Right atrium auricular region (tissue), 2 donors: ENCODE measurements around the gene ACHE. TPM values are rescaled to one million over a fixed set of nuclear protein-coding genes. Genes with fewer than 3 reads are reported as not detected.

Experiments
- DNase-seq: peaks from one replicate; pipeline ENCODE4 v3.0.0-alpha.2; 2019; ENCODE audit warnings: low spot score
- H3K27ac ChIP-seq, 2 donors: fragments of 200-600 bp; sonication (generic); 1 replicate in 1 of 2; 2 replicates in 1 of 2; pipeline ENCODE4 v1.5.1; 2016 to 2019
- H3K27me3 ChIP-seq, 2 donors: fragments of 200-600 bp; sonication (generic); one replicate each; pipeline versions ENCODE4 v1.5.1 to v1.6.0; 2017 to 2019
- H3K36me3 ChIP-seq: fragments of 200-600 bp; sonication (generic); one replicate; pipeline ENCODE4 v1.5.1; 2016
- H3K4me1 ChIP-seq, 2 donors: fragments of 200-600 bp; sonication (generic); one replicate each; pipeline versions ENCODE4 v1.5.1 to v1.6.0; 2017 to 2019
- H3K4me3 ChIP-seq, 2 donors: fragments of 200-600 bp; sonication (generic); 1 replicate in 1 of 2; 2 replicates in 1 of 2; pipeline ENCODE4 v1.5.1; 2017 to 2019; ENCODE audit warnings: mild to moderate bottlenecking in 1 of 2, moderate library complexity in 1 of 2
- H3K9me3 ChIP-seq, 2 donors: fragments of 200-600 bp; sonication (generic); one replicate each; pipeline ENCODE4 v1.5.1; 2019
- CTCF ChIP-seq, 2 donors: fragments of 200-600 bp; sonication (generic); IDR thresholded peaks; one replicate each; pipeline ENCODE4 v1.5.1; 2019; ENCODE audit warnings: antibody characterized with exemption in 2 of 2
- total RNA-seq, 2 donors: library from RNA; depleted of rRNA; stranded (reverse); fragments of >200 nt; gene quantifications; one replicate each; pipeline ENCODE4 v1.1.0, GENCODE V29; 2016

The ACHE gene
- total RNA-seq, 2 donors from 2014 or later, result 5.4 to 33.0 TPM

GRCh38 chr7:100886936-100887515 lies 8.7 kb downstream of the ACHE start:
- Histone ChIP-seq H3K4me3 (no peak overlapping the region), H3K27me3 (peaks cover 0 to 3% of the 10 kb centered on the region in 2 donors), H3K9me3 (no peaks in the 10 kb centered on the region), H3K36me3 (peaks cover 69% of the 10 kb centered on the region), H3K27ac (no peak overlapping the region), H3K4me1 (peaks cover 0 to 38% of the 10 kb centered on the region in 2 donors)
- TF ChIP-seq CTCF (IDR thresholded peaks at IDR 0.05), result no peak
- no peak for DNase-seq

GRCh38 chr7:100886142-100886935 lies 9.3 kb downstream of the ACHE start:
- peaks cover 0 to 38% of the 10 kb centered on the region in 2 donors for H3K4me1 ChIP-seq
- no peak overlapping the region for H3K27ac ChIP-seq
- H3K9me3 ChIP-seq, result no peaks in the 10 kb centered on the region
- no peak for TF ChIP-seq CTCF (IDR thresholded peaks at IDR 0.05)
- peaks cover 0 to 3% of the 10 kb centered on the region in 2 donors for H3K27me3 ChIP-seq
- DNase-seq, result no peak
- peaks cover 76% of the 10 kb centered on the region for H3K36me3 ChIP-seq
- no peak overlapping the region for H3K4me3 ChIP-seq

- no peak for TF ChIP-seq CTCF (IDR thresholded peaks at IDR 0.05)
- Histone ChIP-seq H3K27ac (no peak overlapping the region), H3K4me1 (peaks cover 0 to 33% of the 10 kb centered on the region in 2 donors), H3K36me3 (peaks cover 83% of the 10 kb centered on the region), H3K9me3 (no peaks in the 10 kb centered on the region), H3K4me3 (no peak overlapping the region), H3K27me3 (no peaks in the 10 kb centered on the region)
- DNase-seq, result no peak
These were observed 10.1 kb downstream of the ACHE start for GRCh38 chr7:100885440-100886141.

GRCh38 chr7:100884736-100885439 lies 10.8 kb downstream of the ACHE start:
- no peak for TF ChIP-seq CTCF (IDR thresholded peaks at IDR 0.05)
- Histone ChIP-seq H3K27ac (no peak overlapping the region), H3K4me3 (no peak overlapping the region), H3K4me1 (peaks cover 0 to 33% of the 10 kb centered on the region in 2 donors), H3K36me3 (peaks cover 85% of the 10 kb centered on the region), H3K9me3 (no peaks in the 10 kb centered on the region), H3K27me3 (no peaks in the 10 kb centered on the region)
- no peak for DNase-seq

GRCh38 chr7:100882785-100883526 lies 12.7 kb downstream of the ACHE start:
- Histone ChIP-seq H3K36me3 (peaks cover 75% of the 10 kb centered on the region), H3K4me1 (peaks cover 0 to 33% of the 10 kb centered on the region in 2 donors), H3K9me3 (no peaks in the 10 kb centered on the region), H3K27me3 (no peaks in the 10 kb centered on the region), H3K27ac (no peak overlapping the region), H3K4me3 (no peak overlapping the region)
- TF ChIP-seq CTCF (IDR thresholded peaks at IDR 0.05), result no peak
- DNase-seq, result no peak
